ENCODE results near the gene SLC24A4.

Gene SLC24A4

GRCh38 chr14:92323011-92323915 lies at the start of gene SLC24A4:
SLC24A4 (plus strand) TSS chr14:92323165; CDS start chr14:92323831, 666 bp downstream.
- DNase-seq (ENCODE audit: low spot score), result peak; percentile 9

- no peak for DNase-seq (ENCODE audit: low spot score)
Observed at GRCh38 chr14:92273166-92273565, 49.8 kb upstream of the SLC24A4 start.

- no peak for DNase-seq (ENCODE audit: low spot score)
Observed at GRCh38 chr14:92274055-92274454, 48.9 kb upstream of the SLC24A4 start.

- DNase-seq (ENCODE audit: low spot score), result no peak
Observed at GRCh38 chr14:92276074-92276473, 46.9 kb upstream of the SLC24A4 start.

- no peak for DNase-seq (ENCODE audit: low spot score)
Observed at GRCh38 chr14:92277031-92277430, 45.9 kb upstream of the SLC24A4 start.

- no peak for DNase-seq (ENCODE audit: low spot score)
Observed at GRCh38 chr14:92280554-92281262, 42.3 kb upstream of the SLC24A4 start.

- no peak for DNase-seq (ENCODE audit: low spot score)
Observed at GRCh38 chr14:92282669-92283068, 40.3 kb upstream of the SLC24A4 start.

GRCh38 chr14:92285311-92285710 lies 37.7 kb upstream of the SLC24A4 start:
- no peak for DNase-seq (ENCODE audit: low spot score)

- no peak for DNase-seq (ENCODE audit: low spot score)
Observed at GRCh38 chr14:92287987-92288386, 35.0 kb upstream of the SLC24A4 start.

- no peak for DNase-seq (ENCODE audit: low spot score)
Observed at GRCh38 chr14:92288994-92289660, 33.8 kb upstream of the SLC24A4 start.

GRCh38 chr14:92292673-92293072 lies 30.3 kb upstream of the SLC24A4 start:
- no peak for DNase-seq (ENCODE audit: low spot score)

GRCh38 chr14:92294506-92294905 lies 28.5 kb upstream of the SLC24A4 start:
- no peak for DNase-seq (ENCODE audit: low spot score)

- no peak for DNase-seq (ENCODE audit: low spot score)
Observed at GRCh38 chr14:92297818-92298595, 25.0 kb upstream of the SLC24A4 start.

GRCh38 chr14:92302481-92302880 lies 20.5 kb upstream of the SLC24A4 start:
- DNase-seq (ENCODE audit: low spot score), result no peak

- DNase-seq (ENCODE audit: low spot score), result no peak
Observed at GRCh38 chr14:92308716-92309115, 14.2 kb upstream of the SLC24A4 start.

- DNase-seq (ENCODE audit: low spot score), result no peak
Observed at GRCh38 chr14:92309968-92310530, 12.9 kb upstream of the SLC24A4 start.

GRCh38 chr14:92310776-92311375 lies 12.1 kb upstream of the SLC24A4 start:
- DNase-seq (ENCODE audit: low spot score), result no peak

- no peak for DNase-seq (ENCODE audit: low spot score)
Observed at GRCh38 chr14:92314182-92314581, 8.8 kb upstream of the SLC24A4 start.

- DNase-seq (ENCODE audit: low spot score), result peak; percentile 16
Observed at GRCh38 chr14:92315050-92315805, 7.7 kb upstream of the SLC24A4 start.

GRCh38 chr14:92316176-92316575 lies 6.8 kb upstream of the SLC24A4 start:
- no peak for DNase-seq (ENCODE audit: low spot score)
